Trophoblast cell (in vitro differentiated cells and primary cell): ENCODE data around the gene AFG3L2.

Experiments used
- DNase-seq, 2 donors: peaks; one replicate each; pipeline ENCODE4 v3.0.0-alpha.2; 2016
- H2AFZ ChIP-seq: 2 replicates; pipeline ENCODE4 v1.6.1; 2013; ENCODE audit warnings: low read length, moderate library complexity, mild to moderate bottlenecking; ENCODE audit not compliant: insufficient read depth, poor library complexity
- H2AK5ac ChIP-seq: 2 replicates; pipeline ENCODE4 v1.6.1; 2013; ENCODE audit warnings: mild to moderate bottlenecking, low read length
- H2BK120ac ChIP-seq: 2 replicates; pipeline ENCODE4 v1.6.1; 2013; ENCODE audit warnings: low read length, mild to moderate bottlenecking, moderate library complexity; ENCODE audit not compliant: insufficient read depth, poor library complexity
- H2BK12ac ChIP-seq: 2 replicates; pipeline ENCODE4 v1.6.1; 2013; ENCODE audit warnings: mild to moderate bottlenecking, low read length, moderate library complexity
- H2BK5ac ChIP-seq: 2 replicates; pipeline ENCODE4 v1.6.1; 2013; ENCODE audit warnings: low read length, low read depth, moderate library complexity, mild to moderate bottlenecking; ENCODE audit not compliant: poor library complexity
- H3K14ac ChIP-seq: 2 replicates; pipeline ENCODE4 v1.6.1; 2013; ENCODE audit warnings: mild to moderate bottlenecking, low read length
- H3K18ac ChIP-seq: 2 replicates; pipeline ENCODE4 v1.6.1; 2013; ENCODE audit warnings: mild to moderate bottlenecking, low read length
- H3K23ac ChIP-seq: 2 replicates; pipeline ENCODE4 v1.6.1; 2013; ENCODE audit warnings: low read length
- H3K27ac ChIP-seq: 2 replicates; pipeline ENCODE4 v1.5.1; 2013; ENCODE audit warnings: low read depth, mild to moderate bottlenecking, inconsistent platforms, low read length, moderate library complexity
- H3K27me3 ChIP-seq: 2 replicates; pipeline ENCODE4 v1.6.1; 2013; ENCODE audit warnings: inconsistent platforms, mild to moderate bottlenecking, low read length, moderate library complexity; ENCODE audit not compliant: insufficient read depth
- H3K36me3 ChIP-seq, 2 experiments: 1 replicate in 1 of 2; 2 replicates in 1 of 2; pipeline ENCODE4 v1.6.1; 2013; ENCODE audit warnings: low read length in 2 of 2, mild to moderate bottlenecking in 2 of 2, moderate library complexity in 1 of 2; ENCODE audit not compliant: insufficient read depth in 2 of 2, control insufficient read depth in 1 of 2
- H3K4ac ChIP-seq: 2 replicates; pipeline ENCODE4 v1.6.1; 2013; ENCODE audit warnings: low read depth, mild to moderate bottlenecking, low read length, moderate library complexity
- H3K4me1 ChIP-seq, 2 experiments: 1 replicate in 1 of 2; 2 replicates in 1 of 2; pipeline ENCODE4 v1.6.1; 2013; ENCODE audit warnings: low read length in 2 of 2, mild to moderate bottlenecking in 2 of 2, moderate library complexity in 1 of 2; ENCODE audit not compliant: insufficient read depth in 2 of 2, control insufficient read depth in 1 of 2
- H3K4me2 ChIP-seq: 2 replicates; pipeline ENCODE4 v1.6.1; 2013; ENCODE audit warnings: inconsistent platforms, mild to moderate bottlenecking, low read length, moderate library complexity
- H3K4me3 ChIP-seq: 2 replicates; pipeline ENCODE4 v1.5.1; 2013; ENCODE audit warnings: mild to moderate bottlenecking, low read depth, low read length, inconsistent platforms
- H3K79me1 ChIP-seq: one replicate; pipeline ENCODE4 v1.6.1; 2013; ENCODE audit warnings: low read length
- H3K79me2 ChIP-seq: 2 replicates; pipeline ENCODE4 v1.6.1; 2013; ENCODE audit warnings: low read length, mild to moderate bottlenecking; ENCODE audit not compliant: control insufficient read depth, insufficient read depth, poor library complexity
- H3K9ac ChIP-seq: 2 replicates; pipeline ENCODE4 v1.6.1; 2013; ENCODE audit warnings: mild to moderate bottlenecking, low read length
- H3K9me3 ChIP-seq: 2 replicates; pipeline ENCODE4 v1.6.1; 2013; ENCODE audit warnings: low read depth, mild to moderate bottlenecking, control low read depth, inconsistent platforms, low read length; ENCODE audit not compliant: insufficient read depth
- H4K12ac ChIP-seq: 2 replicates; pipeline ENCODE4 v1.6.1; 2013; ENCODE audit warnings: low read depth, mild to moderate bottlenecking, low read length, moderate library complexity
- H4K8ac ChIP-seq: 2 replicates; pipeline ENCODE4 v1.6.1; 2013; ENCODE audit warnings: low read depth, mild to moderate bottlenecking, low read length, moderate library complexity
- H4K91ac ChIP-seq: one replicate; pipeline ENCODE4 v1.6.1; 2013; ENCODE audit warnings: low read depth, mild to moderate bottlenecking, low read length, moderate library complexity
- WGBS: extraction: QIAGEN DNeasy Blood & Tissue Kit; methylation state at CpG from one replicate; pipeline ENCODE4 v1.1.7; 2013; ENCODE audit warnings: missing lambda C conversion rate; ENCODE audit not compliant: insufficient read length, insufficient coverage; ENCODE audit errors: extremely low coverage; 5-methylcytosine and 5-hydroxymethylcytosine counted together

The AFG3L2 gene

DNA sequence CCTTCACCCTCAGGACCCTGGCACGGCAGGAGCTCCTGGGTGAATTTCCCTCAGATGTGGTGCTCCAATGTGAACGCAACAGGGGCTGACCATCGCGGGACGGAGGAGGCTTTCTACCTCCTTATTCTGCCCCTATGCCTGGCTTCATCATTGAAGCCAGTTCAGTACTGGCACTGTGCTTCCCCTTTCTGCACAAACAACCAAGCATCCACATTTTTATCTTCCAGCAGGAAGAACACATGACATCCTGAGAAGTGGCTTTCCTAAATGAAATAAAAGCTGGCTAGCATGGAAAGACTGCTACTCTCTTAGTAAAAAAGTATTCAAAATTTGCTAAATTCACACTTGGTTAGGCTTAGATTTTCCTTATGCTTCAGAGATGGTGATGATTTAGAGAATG is 24.8 kb downstream of the AFG3L2 start:
- Histone ChIP-seq H3K9ac (no peak overlapping the region), H3K4me3 (no peak overlapping the region), H3K79me1 (no peaks in the 10 kb centered on the region), H3K23ac (no peak overlapping the region), H4K12ac (no peak overlapping the region), H3K9me3 (no peaks in the 10 kb centered on the region), H3K4me1 (no peaks in the 10 kb centered on the region), H4K91ac (no peak overlapping the region), H4K8ac (no peak overlapping the region), H3K4ac (no peak overlapping the region), H3K4me2 (no peak overlapping the region), H2AFZ (no peak overlapping the region), H3K79me2 (no peaks in the 10 kb centered on the region), H3K27me3 (no peaks in the 10 kb centered on the region), H2BK12ac (no peak overlapping the region), H2AK5ac (no peak overlapping the region), H3K14ac (no peak overlapping the region), H2BK5ac (no peak overlapping the region), H3K27ac (no peak overlapping the region), H3K36me3 (peaks cover 33 to 43% of the 10 kb centered on the region in 2 experiments), H2BK120ac (no peak overlapping the region), H3K18ac (no peak overlapping the region)
- WGBS, result no CpG with 5 or more reads among the region's 5 CpGs
- DNase-seq, result no peak

DNA sequence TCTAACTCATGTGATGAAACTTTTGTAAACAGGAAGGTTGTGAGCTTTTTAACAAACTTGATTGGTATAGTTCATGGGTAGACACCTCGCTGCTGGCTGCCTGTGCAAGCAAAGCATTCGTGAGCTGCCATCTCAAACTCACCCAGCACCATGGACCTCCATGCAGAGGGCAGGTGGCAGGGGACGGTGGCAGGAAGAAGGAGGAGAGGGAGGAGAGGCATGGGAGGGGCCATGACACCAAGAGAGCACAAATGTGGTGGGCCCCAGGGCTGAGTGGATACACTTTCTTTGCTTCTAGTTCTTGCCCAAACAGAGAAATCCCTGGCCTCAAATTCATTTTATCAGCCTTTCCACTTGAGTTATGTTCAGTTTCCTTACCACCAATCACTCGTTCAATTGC is 29.1 kb downstream of the AFG3L2 start:
- H4K91ac ChIP-seq, result no peak overlapping the region
- no peak overlapping the region for H4K8ac ChIP-seq
- no peak overlapping the region for H3K4me2 ChIP-seq
- H3K27me3 ChIP-seq, result no peaks in the 10 kb centered on the region
- no peak overlapping the region for H3K18ac ChIP-seq
- H3K4me1 ChIP-seq, result no peaks in the 10 kb centered on the region
- H3K36me3 ChIP-seq, result peaks cover 44 to 54% of the 10 kb centered on the region in 2 experiments
- no peak overlapping the region for H2BK5ac ChIP-seq
- H2BK120ac ChIP-seq, result no peak overlapping the region
- H3K79me1 ChIP-seq, result no peaks in the 10 kb centered on the region
- no peak overlapping the region for H4K12ac ChIP-seq
- no peak overlapping the region for H3K4ac ChIP-seq
- no peak overlapping the region for H2BK12ac ChIP-seq
- H2AFZ ChIP-seq, result no peak overlapping the region
- WGBS, result no CpG with 5 or more reads among the region's 4 CpGs
- no peak overlapping the region for H3K14ac ChIP-seq
- H3K23ac ChIP-seq, result no peak overlapping the region
- no peaks in the 10 kb centered on the region for H3K9me3 ChIP-seq
- no peak overlapping the region for H2AK5ac ChIP-seq
- H3K4me3 ChIP-seq, result no peak overlapping the region
- no peak for DNase-seq
- peak overlapping the region; percentile 70 for H3K9ac ChIP-seq
- no peaks in the 10 kb centered on the region for H3K79me2 ChIP-seq
- H3K27ac ChIP-seq, result no peak overlapping the region

DNA sequence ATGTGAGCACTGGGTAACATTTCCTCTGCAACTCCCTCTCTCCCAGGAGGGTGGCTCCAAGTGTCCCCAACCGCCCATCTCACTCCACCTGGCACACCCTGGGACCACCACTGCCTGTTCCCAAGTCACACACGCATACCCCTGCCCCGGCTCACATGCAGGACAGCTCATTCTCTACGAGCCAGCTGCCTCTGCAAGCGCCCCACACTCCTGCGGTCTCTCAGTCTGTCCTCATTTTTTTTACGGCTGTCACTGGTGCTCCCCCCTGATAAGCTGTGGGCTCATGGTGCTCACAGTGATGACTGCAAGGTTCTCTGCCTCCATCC is 30.8 kb downstream of the AFG3L2 start:
- Histone ChIP-seq H3K4ac (no peak overlapping the region), H3K4me2 (no peak overlapping the region), H3K4me3 (no peak overlapping the region), H4K91ac (no peak overlapping the region), H2AFZ (no peak overlapping the region), H2BK5ac (no peak overlapping the region), H3K27ac (no peak overlapping the region), H4K8ac (no peak overlapping the region), H2BK12ac (no peak overlapping the region), H3K9ac (no peak overlapping the region), H3K27me3 (no peaks in the 10 kb centered on the region), H3K79me1 (no peaks in the 10 kb centered on the region), H3K79me2 (no peaks in the 10 kb centered on the region), H4K12ac (no peak overlapping the region), H3K36me3 (peaks cover 37 to 51% of the 10 kb centered on the region in 2 experiments), H3K14ac (no peak overlapping the region), H2AK5ac (no peak overlapping the region), H3K4me1 (no peaks in the 10 kb centered on the region), H2BK120ac (no peak overlapping the region), H3K18ac (no peak overlapping the region), H3K9me3 (no peaks in the 10 kb centered on the region), H3K23ac (no peak overlapping the region)
- WGBS, result no CpG with 5 or more reads among the region's 7 CpGs
- no peak for DNase-seq

DNA sequence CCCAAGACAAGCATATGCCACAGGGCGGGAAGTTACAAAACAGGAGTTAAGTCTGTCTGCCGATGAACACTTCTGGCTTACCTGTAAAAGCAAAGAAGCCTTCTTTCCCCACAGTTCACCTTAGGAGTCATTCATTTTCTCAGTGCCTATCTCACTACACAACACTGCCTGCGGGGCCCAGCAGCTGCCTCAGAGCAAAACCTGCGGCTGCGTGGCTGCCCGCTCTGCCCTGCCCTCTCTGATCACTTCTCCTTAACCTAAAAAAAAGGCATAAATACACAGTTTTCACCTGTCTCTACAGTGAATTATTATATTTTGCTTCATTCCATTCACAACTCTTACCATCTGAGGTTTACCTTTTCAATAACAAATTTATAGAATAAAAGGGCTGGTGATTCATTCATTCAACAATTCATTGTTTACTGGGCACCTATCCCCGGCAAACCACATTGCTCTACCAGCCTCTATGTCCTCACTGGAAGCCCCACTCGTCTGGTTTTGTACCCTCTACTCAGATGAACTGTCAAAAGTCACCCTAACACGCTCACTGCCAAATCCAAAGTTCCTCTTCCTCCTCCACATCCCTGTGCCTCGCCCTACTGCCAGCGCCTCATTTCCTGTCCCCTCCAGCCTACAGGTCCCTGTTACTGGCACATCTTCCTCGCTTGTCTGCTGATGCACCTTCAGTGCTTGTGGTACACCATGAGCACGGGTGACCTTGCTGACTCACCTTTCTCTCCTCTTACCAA is 31.4 kb downstream of the AFG3L2 start:
- H3K27me3 ChIP-seq, result no peaks in the 10 kb centered on the region
- H2AFZ ChIP-seq, result no peak overlapping the region
- H3K18ac ChIP-seq, result no peak overlapping the region
- no peaks in the 10 kb centered on the region for H3K9me3 ChIP-seq
- no peak overlapping the region for H2BK120ac ChIP-seq
- no peak overlapping the region for H3K4ac ChIP-seq
- no peak overlapping the region for H2BK12ac ChIP-seq
- H2AK5ac ChIP-seq, result no peak overlapping the region
- H3K79me1 ChIP-seq, result no peaks in the 10 kb centered on the region
- no peak overlapping the region for H4K8ac ChIP-seq
- no peak overlapping the region for H4K12ac ChIP-seq
- no peak overlapping the region for H2BK5ac ChIP-seq
- H3K79me2 ChIP-seq, result no peaks in the 10 kb centered on the region
- no peak overlapping the region for H4K91ac ChIP-seq
- no peak overlapping the region for H3K9ac ChIP-seq
- H3K4me3 ChIP-seq, result no peak overlapping the region
- no peaks in the 10 kb centered on the region for H3K4me1 ChIP-seq
- H3K14ac ChIP-seq, result no peak overlapping the region
- no peak overlapping the region for H3K4me2 ChIP-seq
- peaks cover 38 to 51% of the 10 kb centered on the region in 2 experiments for H3K36me3 ChIP-seq
- no peak overlapping the region for H3K23ac ChIP-seq
- DNase-seq, result no peak
- no peak overlapping the region for H3K27ac ChIP-seq
- WGBS, result no CpG with 5 or more reads among the region's 13 CpGs
